Activated CD8-positive, alpha-beta memory T cell treated with anti-CD3 and anti-CD28 coated beads for 4 hours (primary cell): ENCODE results near the gene ANKRD33B.
"Not testable (repeated sequence)": the region's sequence is repeated elsewhere in the genome, so short reads cannot be mapped to it uniquely, and the experiment has no call there.

Source experiments
- DNase-seq, 2 donors: peaks; one replicate each; pipeline ENCODE4 v3.0.0-alpha.2; 2020; ENCODE audit warnings: low read depth in 2 of 2

The ANKRD33B gene

GRCh38 chr5:10537624-10538023 is 26.2 kb upstream of the ANKRD33B start:
- no peak for DNase-seq

GRCh38 chr5:10538103-10538788 is 25.6 kb upstream of the ANKRD33B start:
- no peak for DNase-seq

GRCh38 chr5:10538789-10539686 is 24.8 kb upstream of the ANKRD33B start:
- no peak for DNase-seq

- no peak for DNase-seq
Observed at GRCh38 chr5:10539687-10539998, 24.2 kb upstream of the ANKRD33B start.

GRCh38 chr5:10540036-10540544 is 23.8 kb upstream of the ANKRD33B start:
- no peak for DNase-seq

GRCh38 chr5:10540951-10541646 is 22.8 kb upstream of the ANKRD33B start:
- no peak for DNase-seq

GRCh38 chr5:10542055-10542550 is 21.8 kb upstream of the ANKRD33B start:
- no peak for DNase-seq

GRCh38 chr5:10543585-10544040 is 20.3 kb upstream of the ANKRD33B start:
- no peak for DNase-seq

- no peak for DNase-seq
Observed at GRCh38 chr5:10545084-10545483, 18.8 kb upstream of the ANKRD33B start.

- no peak for DNase-seq
Observed at GRCh38 chr5:10546186-10546585, 17.7 kb upstream of the ANKRD33B start.

GRCh38 chr5:10548418-10549122 is 15.3 kb upstream of the ANKRD33B start:
- no peak for DNase-seq

- DNase-seq: not testable (repeated sequence)
Observed at GRCh38 chr5:10549123-10549514, 14.8 kb upstream of the ANKRD33B start.

- DNase-seq: no peak
Observed at GRCh38 chr5:10550222-10550995, 13.5 kb upstream of the ANKRD33B start.

GRCh38 chr5:10551782-10552138 is 12.1 kb upstream of the ANKRD33B start:
- DNase-seq: no peak

- DNase-seq: no peak
Observed at GRCh38 chr5:10552183-10553143, 11.4 kb upstream of the ANKRD33B start.

- no peak for DNase-seq
Observed at GRCh38 chr5:10553476-10553875, 10.4 kb upstream of the ANKRD33B start.

- DNase-seq: no peak
Observed at GRCh38 chr5:10555277-10555684, 8.6 kb upstream of the ANKRD33B start.

GRCh38 chr5:10556289-10556807 is 7.5 kb upstream of the ANKRD33B start:
- no peak for DNase-seq
